Panc1 (cell line): ENCODE data around the gene PPARGC1A. TPM values are rescaled to one million over a fixed set of nuclear protein-coding genes. Genes with fewer than 3 reads are reported as not detected.

Source experiments
- ATAC-seq: fragments of 200-7000 bp; cut with Tn5 transposase; 2 replicates; pipeline ENCODE4 v1.9.1; 2020; ENCODE audit warnings: mild to moderate bottlenecking, moderate library complexity
- BruUV-seq: library from RNA; stranded (reverse); fragments of 400-500 nt; replicated peaks from 2 replicates; lab custom pipeline; 2021; lab: Mats Ljungman, UMichigan
- CTCF ChIA-PET: fragments of 300-600 bp; sonication (Branson Sonifier 250); formaldehyde crosslinking; loops from one replicate; lab custom pipeline; 2022; ENCODE audit warnings: antibody characterized with exemption; lab: Charles Lee
- POLR2A ChIA-PET: fragments of 300-600 bp; sonication (Branson Sonifier 250); formaldehyde crosslinking; loops from one replicate; lab custom pipeline; 2022; ENCODE audit warnings: antibody characterized with exemption; lab: Charles Lee
- DNase-seq: peaks from one replicate; pipeline ENCODE4 v3.0.0-alpha.2; 2010; ENCODE audit warnings: low read depth, low spot score
- H3K27ac ChIP-seq: 2 replicates; pipeline ENCODE4 v1.5.1; 2011; ENCODE audit warnings: mild to moderate bottlenecking, low read length, inconsistent platforms
- H3K27me3 ChIP-seq: fragments of 200-500 bp; sonication (Bioruptor generic); 2 replicates; pipeline ENCODE4 v1.6.0; 2014; ENCODE audit warnings: low read length, inconsistent platforms; ENCODE audit not compliant: control insufficient read depth, insufficient read depth
- H3K36me3 ChIP-seq: fragments of 200-500 bp; sonication (Bioruptor generic); 2 replicates; pipeline ENCODE4 v1.5.1; 2014; ENCODE audit warnings: inconsistent platforms, mild to moderate bottlenecking, low read length, moderate library complexity; ENCODE audit not compliant: control insufficient read depth, insufficient read depth
- H3K4me1 ChIP-seq: 2 replicates; pipeline ENCODE4 v1.5.1; 2011; ENCODE audit warnings: inconsistent platforms, mild to moderate bottlenecking, low read length, moderate library complexity; ENCODE audit not compliant: control insufficient read depth, insufficient read depth
- H3K4me3 ChIP-seq, 2 experiments: 2 replicates each; pipeline ENCODE4 v1.5.1; 2011 to 2012; ENCODE audit warnings: low read depth in 2 of 2, low read length in 2 of 2, mild to moderate bottlenecking in 2 of 2, inconsistent platforms in 1 of 2, moderate library complexity in 1 of 2
- H3K9me3 ChIP-seq: fragments of 200-500 bp; sonication (Bioruptor generic); 2 replicates; pipeline ENCODE4 v1.5.1; 2014; ENCODE audit warnings: low read depth, mild to moderate bottlenecking, inconsistent platforms, low read length, moderate library complexity; ENCODE audit not compliant: control insufficient read depth, insufficient read depth
- CTCF ChIP-seq: fragments of 450-650 bp; IDR thresholded peaks from 2 replicates; pipeline ENCODE4 v1.5.1; 2017; ENCODE audit warnings: mild to moderate bottlenecking
- POLR2AphosphoS5 ChIP-seq: IDR thresholded peaks from 2 replicates; pipeline ENCODE4 v1.6.1; 2012; ENCODE audit warnings: mild to moderate bottlenecking, low read depth, low read length, moderate library complexity
- SIN3A ChIP-seq: IDR thresholded peaks from 2 replicates; pipeline ENCODE4 v1.6.1; 2012; ENCODE audit warnings: low read depth, mild to moderate bottlenecking, low read length, moderate library complexity, borderline replicate concordance; ENCODE audit not compliant: insufficient read depth
- TCF7L2 ChIP-seq: IDR thresholded peaks from 2 replicates; pipeline ENCODE4 v1.6.1; 2011; ENCODE audit warnings: mild to moderate bottlenecking, low read depth, low read length, inconsistent platforms
- in situ Hi-C: cut with HindIII; loops from 2 replicates; pipeline ENCODE4 v1.10.0; 2016; ENCODE audit warnings: low sequenced_read_pairs, low pct_unique_long_range_greater_than_20kb
- intact Hi-C: fragments of 100-400 bp; cut with micrococcal nuclease; formaldehyde crosslinking; loops from one replicate; pipeline ENCODE4 v1.10.0; 2022; ENCODE audit not compliant: unreplicated experiment
- total RNA-seq: library from RNA; stranded (reverse); gene quantifications from one replicate; pipeline ENCODE4 v1.2.1, GENCODE V29; 2021; ENCODE audit not compliant: unreplicated experiment
- TF ChIP-seq, protein P1 (sequence below), 2 experiments: IDR thresholded peaks; 2 replicates each; pipeline ENCODE4 v1.6.1; 2011 to 2012; ENCODE audit warnings: low read depth in 2 of 2, control low read depth in 1 of 2, low read length in 1 of 2, mild to moderate bottlenecking in 1 of 2, moderate library complexity in 1 of 2; ENCODE audit not compliant: insufficient read depth in 1 of 2

The PPARGC1A gene
- total RNA-seq, 1 experiment from 2014 or later, result 0.59 TPM

- TF ChIP-seq, protein P1, sequence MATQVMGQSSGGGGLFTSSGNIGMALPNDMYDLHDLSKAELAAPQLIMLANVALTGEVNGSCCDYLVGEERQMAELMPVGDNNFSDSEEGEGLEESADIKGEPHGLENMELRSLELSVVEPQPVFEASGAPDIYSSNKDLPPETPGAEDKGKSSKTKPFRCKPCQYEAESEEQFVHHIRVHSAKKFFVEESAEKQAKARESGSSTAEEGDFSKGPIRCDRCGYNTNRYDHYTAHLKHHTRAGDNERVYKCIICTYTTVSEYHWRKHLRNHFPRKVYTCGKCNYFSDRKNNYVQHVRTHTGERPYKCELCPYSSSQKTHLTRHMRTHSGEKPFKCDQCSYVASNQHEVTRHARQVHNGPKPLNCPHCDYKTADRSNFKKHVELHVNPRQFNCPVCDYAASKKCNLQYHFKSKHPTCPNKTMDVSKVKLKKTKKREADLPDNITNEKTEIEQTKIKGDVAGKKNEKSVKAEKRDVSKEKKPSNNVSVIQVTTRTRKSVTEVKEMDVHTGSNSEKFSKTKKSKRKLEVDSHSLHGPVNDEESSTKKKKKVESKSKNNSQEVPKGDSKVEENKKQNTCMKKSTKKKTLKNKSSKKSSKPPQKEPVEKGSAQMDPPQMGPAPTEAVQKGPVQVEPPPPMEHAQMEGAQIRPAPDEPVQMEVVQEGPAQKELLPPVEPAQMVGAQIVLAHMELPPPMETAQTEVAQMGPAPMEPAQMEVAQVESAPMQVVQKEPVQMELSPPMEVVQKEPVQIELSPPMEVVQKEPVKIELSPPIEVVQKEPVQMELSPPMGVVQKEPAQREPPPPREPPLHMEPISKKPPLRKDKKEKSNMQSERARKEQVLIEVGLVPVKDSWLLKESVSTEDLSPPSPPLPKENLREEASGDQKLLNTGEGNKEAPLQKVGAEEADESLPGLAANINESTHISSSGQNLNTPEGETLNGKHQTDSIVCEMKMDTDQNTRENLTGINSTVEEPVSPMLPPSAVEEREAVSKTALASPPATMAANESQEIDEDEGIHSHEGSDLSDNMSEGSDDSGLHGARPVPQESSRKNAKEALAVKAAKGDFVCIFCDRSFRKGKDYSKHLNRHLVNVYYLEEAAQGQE (IDR thresholded peaks at IDR 0.05; ENCODE audit: insufficient read depth in 1 of 2, low read depth in 2 of 2, low read length in 1 of 2), result no peak
- TF ChIP-seq SIN3A (no peak), CTCF (no peak), TCF7L2 (no peak), POLR2AphosphoS5 (no peak)
- no peak overlapping the region for H3K27ac ChIP-seq
- H3K4me1 ChIP-seq, result no peaks in the 10 kb centered on the region
- no peaks in the 10 kb centered on the region for H3K36me3 ChIP-seq
- intact Hi-C loops (no loop called here), in situ Hi-C loops (no loop called here)
- no TSS peak for BruUV-seq
- no peak overlapping the region for H3K4me3 ChIP-seq
- ChIA-PET CTCF (no interaction called here), POLR2A (no interaction called here)
- DNase-seq, result no peak
- no peaks in the 10 kb centered on the region for H3K9me3 ChIP-seq
- no peaks in the 10 kb centered on the region for H3K27me3 ChIP-seq
- ATAC-seq, result no peak
Measured at GRCh38 chr4:23814587-23814986, 75.3 kb downstream of the PPARGC1A start.

DNA sequence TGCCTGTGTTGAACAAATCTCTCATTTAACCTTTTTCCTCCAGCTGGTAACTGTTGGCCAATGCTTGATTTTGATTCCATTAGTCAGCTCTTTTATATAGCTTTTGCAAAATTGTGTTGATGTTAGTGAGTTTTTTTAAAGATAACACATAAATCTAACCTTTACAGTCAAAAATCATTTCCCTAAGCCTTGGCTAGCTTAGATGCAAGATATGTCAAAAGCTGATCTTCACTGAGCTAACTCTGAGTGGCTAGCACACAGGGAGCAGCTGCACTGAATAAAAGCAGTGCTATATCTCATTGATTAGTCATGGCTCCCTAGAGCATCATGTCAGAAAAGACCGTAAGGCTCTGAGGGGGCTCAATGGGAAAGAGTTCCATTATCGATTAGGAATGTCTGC, 78.7 kb downstream of the PPARGC1A start:
- TF ChIP-seq, protein P1 (IDR thresholded peaks at IDR 0.05; ENCODE audit: insufficient read depth in 1 of 2, low read depth in 2 of 2, low read length in 1 of 2), result no peak
- no peaks in the 10 kb centered on the region for H3K36me3 ChIP-seq
- no peak overlapping the region for H3K4me3 ChIP-seq
- in situ Hi-C loops (no loop called here), intact Hi-C loops (no loop called here)
- CTCF ChIA-PET, result no interaction called here
- H3K27ac ChIP-seq, result no peak overlapping the region
- ATAC-seq (no peak), DNase-seq (no peak)
- H3K27me3 ChIP-seq, result no peaks in the 10 kb centered on the region
- no TSS peak for BruUV-seq
- H3K9me3 ChIP-seq, result no peaks in the 10 kb centered on the region
- H3K4me1 ChIP-seq, result no peaks in the 10 kb centered on the region
- POLR2A ChIA-PET, result no interaction called here
